ENCODE results near the gene QRICH2. TPM values are rescaled to one million over a fixed set of nuclear protein-coding genes. Genes with fewer than 3 reads are reported as not detected.
"Not testable (repeated sequence)": the region's sequence is repeated elsewhere in the genome, so short reads cannot be mapped to it uniquely, and the experiment has no call there.

The QRICH2 gene
- total RNA-seq, 1 donor from 2014 or later: 12.2 TPM

- Mint-ChIP-seq H3K4me3 (ENCODE audit: unreplicated experiment) (no peak overlapping the region), H3K36me3 (ENCODE audit: unreplicated experiment) (peaks cover 3% of the 10 kb centered on the region), H3K27ac (ENCODE audit: unreplicated experiment) (no peak overlapping the region), H3K4me1 (ENCODE audit: low read depth, unreplicated experiment) (peaks cover 3% of the 10 kb centered on the region), H3K9me3 (ENCODE audit: unreplicated experiment) (peaks cover 2% of the 10 kb centered on the region), H3K27me3 (ENCODE audit: unreplicated experiment) (peaks cover 8% of the 10 kb centered on the region)
- TF ChIP-seq CTCF (IDR thresholded peaks at IDR 0.05; ENCODE audit: partially characterized antibody, unreplicated experiment): no peak
- no peak for DNase-seq
Observed at GRCh38 chr17:76236603-76237002, 71.5 kb downstream of the QRICH2 start.

- H3K27me3 Mint-ChIP-seq (ENCODE audit: unreplicated experiment): peaks cover 3% of the 10 kb centered on the region
- no peaks in the 10 kb centered on the region for H3K36me3 Mint-ChIP-seq (ENCODE audit: unreplicated experiment)
- H3K4me1 Mint-ChIP-seq (ENCODE audit: low read depth, unreplicated experiment): peaks cover under 1% of the 10 kb centered on the region
- DNase-seq: no peak
- H3K9me3 Mint-ChIP-seq (ENCODE audit: unreplicated experiment): no peaks in the 10 kb centered on the region
- TF ChIP-seq CTCF (IDR thresholded peaks at IDR 0.05; ENCODE audit: partially characterized antibody, unreplicated experiment): no peak
- H3K27ac Mint-ChIP-seq (ENCODE audit: unreplicated experiment): no peak overlapping the region
- no peak overlapping the region for H3K4me3 Mint-ChIP-seq (ENCODE audit: unreplicated experiment)
Observed at GRCh38 chr17:76235883-76236282, 72.2 kb downstream of the QRICH2 start.

- Mint-ChIP-seq H3K4me1 (ENCODE audit: low read depth, unreplicated experiment) (no peaks in the 10 kb centered on the region), H3K27ac (ENCODE audit: unreplicated experiment) (no peak overlapping the region), H3K36me3 (ENCODE audit: unreplicated experiment) (no peaks in the 10 kb centered on the region), H3K4me3 (ENCODE audit: unreplicated experiment) (no peak overlapping the region), H3K27me3 (ENCODE audit: unreplicated experiment) (peaks cover 2% of the 10 kb centered on the region), H3K9me3 (ENCODE audit: unreplicated experiment) (no peaks in the 10 kb centered on the region)
- TF ChIP-seq CTCF (IDR thresholded peaks at IDR 0.05; ENCODE audit: partially characterized antibody, unreplicated experiment): no peak
- DNase-seq: no peak
Observed at GRCh38 chr17:76234354-76234679, 73.8 kb downstream of the QRICH2 start.

- Mint-ChIP-seq H3K4me3 (ENCODE audit: unreplicated experiment) (no peak overlapping the region), H3K4me1 (ENCODE audit: low read depth, unreplicated experiment) (no peaks in the 10 kb centered on the region), H3K9me3 (ENCODE audit: unreplicated experiment) (no peaks in the 10 kb centered on the region), H3K27me3 (ENCODE audit: unreplicated experiment) (peaks cover under 1% of the 10 kb centered on the region), H3K36me3 (ENCODE audit: unreplicated experiment) (no peaks in the 10 kb centered on the region), H3K27ac (ENCODE audit: unreplicated experiment) (no peak overlapping the region)
- TF ChIP-seq CTCF (IDR thresholded peaks at IDR 0.05; ENCODE audit: partially characterized antibody, unreplicated experiment): no peak
- DNase-seq: no peak
Observed at GRCh38 chr17:76233588-76234353, 74.3 kb downstream of the QRICH2 start.

GRCh38 chr17:76232342-76232741 lies 75.7 kb downstream of the QRICH2 start:
- Mint-ChIP-seq H3K27me3 (ENCODE audit: unreplicated experiment) (no peaks in the 10 kb centered on the region), H3K9me3 (ENCODE audit: unreplicated experiment) (no peaks in the 10 kb centered on the region), H3K4me1 (ENCODE audit: low read depth, unreplicated experiment) (no peaks in the 10 kb centered on the region), H3K4me3 (ENCODE audit: unreplicated experiment) (no peak overlapping the region), H3K27ac (ENCODE audit: unreplicated experiment) (no peak overlapping the region), H3K36me3 (ENCODE audit: unreplicated experiment) (no peaks in the 10 kb centered on the region)
- no peak for TF ChIP-seq CTCF (IDR thresholded peaks at IDR 0.05; ENCODE audit: partially characterized antibody, unreplicated experiment)
- no peak for DNase-seq

GRCh38 chr17:76226749-76227148 lies 81.3 kb downstream of the QRICH2 start:
- not testable (repeated sequence) for DNase-seq; H3K27me3 Mint-ChIP-seq (ENCODE audit: unreplicated experiment); H3K4me3 Mint-ChIP-seq (ENCODE audit: unreplicated experiment); H3K36me3 Mint-ChIP-seq (ENCODE audit: unreplicated experiment); H3K9me3 Mint-ChIP-seq (ENCODE audit: unreplicated experiment); H3K27ac Mint-ChIP-seq (ENCODE audit: unreplicated experiment); H3K4me1 Mint-ChIP-seq (ENCODE audit: low read depth, unreplicated experiment)

GRCh38 chr17:76225373-76226086 lies 82.5 kb downstream of the QRICH2 start:
- not testable (repeated sequence) for H3K27ac Mint-ChIP-seq (ENCODE audit: unreplicated experiment); H3K36me3 Mint-ChIP-seq (ENCODE audit: unreplicated experiment); H3K4me3 Mint-ChIP-seq (ENCODE audit: unreplicated experiment); DNase-seq; H3K9me3 Mint-ChIP-seq (ENCODE audit: unreplicated experiment); H3K4me1 Mint-ChIP-seq (ENCODE audit: low read depth, unreplicated experiment); H3K27me3 Mint-ChIP-seq (ENCODE audit: unreplicated experiment)

Data from glutamatergic neuron (in vitro differentiated cells).